ENCODE data around the gene ULBP1. TPM values are rescaled to one million over a fixed set of nuclear protein-coding genes. Genes with fewer than 3 reads are reported as not detected.

ULBP1 gene
- total RNA-seq, 1 experiment from 2014 or later, result 0.81 TPM

DNA sequence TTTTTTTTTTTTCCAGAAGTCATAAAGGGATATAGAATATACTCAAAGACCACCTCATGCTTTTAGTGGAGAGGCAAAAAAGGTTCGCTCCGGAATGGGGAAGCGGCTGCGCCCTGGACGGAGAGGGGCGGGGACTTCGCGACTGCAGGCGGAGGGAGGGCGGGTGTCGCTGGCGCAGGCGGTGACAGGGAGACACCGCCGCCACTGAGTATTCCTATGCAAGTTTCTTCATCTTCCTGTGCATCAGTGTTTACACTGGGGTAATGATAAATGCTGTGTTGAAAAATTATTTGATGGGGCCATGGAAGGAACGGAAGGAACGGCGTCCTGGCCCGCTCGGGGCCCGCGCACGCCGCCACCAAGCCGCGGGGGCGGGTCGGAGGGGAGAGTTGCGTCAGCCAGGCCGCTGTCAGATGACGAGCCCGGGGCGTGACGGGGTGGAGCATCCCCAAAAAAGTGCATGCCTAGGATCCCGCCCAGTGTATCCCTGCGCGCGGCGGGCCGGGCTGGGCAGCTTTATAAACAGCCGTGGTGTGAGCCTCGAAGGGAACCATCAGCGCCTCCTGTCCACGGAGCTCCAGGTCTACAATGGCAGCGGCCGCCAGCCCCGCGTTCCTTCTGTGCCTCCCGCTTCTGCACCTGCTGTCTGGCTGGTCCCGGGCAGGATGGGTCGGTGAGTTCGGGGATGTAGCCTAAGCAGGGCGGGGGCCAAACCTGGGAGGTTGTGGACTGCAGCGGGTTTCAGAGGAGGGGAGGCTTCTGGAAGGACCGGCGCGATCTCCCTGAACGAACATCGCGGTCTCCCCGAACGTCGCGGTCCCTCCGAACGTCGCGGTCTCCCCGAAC lies at the start of gene ULBP1 (continued):
- TF ChIP-seq, protein P1, sequence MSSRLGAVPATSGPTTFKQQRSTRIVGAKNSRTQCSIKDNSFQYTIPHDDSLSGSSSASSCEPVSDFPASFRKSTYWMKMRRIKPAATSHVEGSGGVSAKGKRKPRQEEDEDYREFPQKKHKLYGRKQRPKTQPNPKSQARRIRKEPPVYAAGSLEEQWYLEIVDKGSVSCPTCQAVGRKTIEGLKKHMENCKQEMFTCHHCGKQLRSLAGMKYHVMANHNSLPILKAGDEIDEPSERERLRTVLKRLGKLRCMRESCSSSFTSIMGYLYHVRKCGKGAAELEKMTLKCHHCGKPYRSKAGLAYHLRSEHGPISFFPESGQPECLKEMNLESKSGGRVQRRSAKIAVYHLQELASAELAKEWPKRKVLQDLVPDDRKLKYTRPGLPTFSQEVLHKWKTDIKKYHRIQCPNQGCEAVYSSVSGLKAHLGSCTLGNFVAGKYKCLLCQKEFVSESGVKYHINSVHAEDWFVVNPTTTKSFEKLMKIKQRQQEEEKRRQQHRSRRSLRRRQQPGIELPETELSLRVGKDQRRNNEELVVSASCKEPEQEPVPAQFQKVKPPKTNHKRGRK (CRISPR knock-in tag; IDR thresholded peaks at IDR 0.05; ENCODE audit: borderline replicate concordance), result no peak
- TF ChIP-seq CREB1 (CRISPR knock-in tag; IDR thresholded peaks at IDR 0.05) (no peak), ATF1 (CRISPR knock-in tag; IDR thresholded peaks at IDR 0.05) (no peak), ZNF263 (CRISPR knock-in tag; IDR thresholded peaks at IDR 0.05; ENCODE audit: low read depth) (no peak), ZNF317 (CRISPR knock-in tag; IDR thresholded peaks at IDR 0.05; ENCODE audit: borderline replicate concordance, low read depth) (no peak), TEAD4 (CRISPR knock-in tag; IDR thresholded peaks at IDR 0.05) (no peak), CREM (CRISPR knock-in tag; IDR thresholded peaks at IDR 0.05) (no peak), RORB (CRISPR knock-in tag; IDR thresholded peaks at IDR 0.05) (no peak), ZNF219 (CRISPR knock-in tag; IDR thresholded peaks at IDR 0.05; ENCODE audit: borderline replicate concordance) (no peak)
- TF ChIP-seq, protein P2, sequence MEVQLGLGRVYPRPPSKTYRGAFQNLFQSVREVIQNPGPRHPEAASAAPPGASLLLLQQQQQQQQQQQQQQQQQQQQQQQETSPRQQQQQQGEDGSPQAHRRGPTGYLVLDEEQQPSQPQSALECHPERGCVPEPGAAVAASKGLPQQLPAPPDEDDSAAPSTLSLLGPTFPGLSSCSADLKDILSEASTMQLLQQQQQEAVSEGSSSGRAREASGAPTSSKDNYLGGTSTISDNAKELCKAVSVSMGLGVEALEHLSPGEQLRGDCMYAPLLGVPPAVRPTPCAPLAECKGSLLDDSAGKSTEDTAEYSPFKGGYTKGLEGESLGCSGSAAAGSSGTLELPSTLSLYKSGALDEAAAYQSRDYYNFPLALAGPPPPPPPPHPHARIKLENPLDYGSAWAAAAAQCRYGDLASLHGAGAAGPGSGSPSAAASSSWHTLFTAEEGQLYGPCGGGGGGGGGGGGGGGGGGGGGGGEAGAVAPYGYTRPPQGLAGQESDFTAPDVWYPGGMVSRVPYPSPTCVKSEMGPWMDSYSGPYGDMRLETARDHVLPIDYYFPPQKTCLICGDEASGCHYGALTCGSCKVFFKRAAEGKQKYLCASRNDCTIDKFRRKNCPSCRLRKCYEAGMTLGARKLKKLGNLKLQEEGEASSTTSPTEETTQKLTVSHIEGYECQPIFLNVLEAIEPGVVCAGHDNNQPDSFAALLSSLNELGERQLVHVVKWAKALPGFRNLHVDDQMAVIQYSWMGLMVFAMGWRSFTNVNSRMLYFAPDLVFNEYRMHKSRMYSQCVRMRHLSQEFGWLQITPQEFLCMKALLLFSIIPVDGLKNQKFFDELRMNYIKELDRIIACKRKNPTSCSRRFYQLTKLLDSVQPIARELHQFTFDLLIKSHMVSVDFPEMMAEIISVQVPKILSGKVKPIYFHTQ (CRISPR knock-in tag; IDR thresholded peaks at IDR 0.05), result no peak
- TF ChIP-seq, protein P3, sequence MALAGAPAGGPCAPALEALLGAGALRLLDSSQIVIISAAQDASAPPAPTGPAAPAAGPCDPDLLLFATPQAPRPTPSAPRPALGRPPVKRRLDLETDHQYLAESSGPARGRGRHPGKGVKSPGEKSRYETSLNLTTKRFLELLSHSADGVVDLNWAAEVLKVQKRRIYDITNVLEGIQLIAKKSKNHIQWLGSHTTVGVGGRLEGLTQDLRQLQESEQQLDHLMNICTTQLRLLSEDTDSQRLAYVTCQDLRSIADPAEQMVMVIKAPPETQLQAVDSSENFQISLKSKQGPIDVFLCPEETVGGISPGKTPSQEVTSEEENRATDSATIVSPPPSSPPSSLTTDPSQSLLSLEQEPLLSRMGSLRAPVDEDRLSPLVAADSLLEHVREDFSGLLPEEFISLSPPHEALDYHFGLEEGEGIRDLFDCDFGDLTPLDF (CRISPR knock-in tag; IDR thresholded peaks at IDR 0.05), result no peak
- TF ChIP-seq, protein P4, sequence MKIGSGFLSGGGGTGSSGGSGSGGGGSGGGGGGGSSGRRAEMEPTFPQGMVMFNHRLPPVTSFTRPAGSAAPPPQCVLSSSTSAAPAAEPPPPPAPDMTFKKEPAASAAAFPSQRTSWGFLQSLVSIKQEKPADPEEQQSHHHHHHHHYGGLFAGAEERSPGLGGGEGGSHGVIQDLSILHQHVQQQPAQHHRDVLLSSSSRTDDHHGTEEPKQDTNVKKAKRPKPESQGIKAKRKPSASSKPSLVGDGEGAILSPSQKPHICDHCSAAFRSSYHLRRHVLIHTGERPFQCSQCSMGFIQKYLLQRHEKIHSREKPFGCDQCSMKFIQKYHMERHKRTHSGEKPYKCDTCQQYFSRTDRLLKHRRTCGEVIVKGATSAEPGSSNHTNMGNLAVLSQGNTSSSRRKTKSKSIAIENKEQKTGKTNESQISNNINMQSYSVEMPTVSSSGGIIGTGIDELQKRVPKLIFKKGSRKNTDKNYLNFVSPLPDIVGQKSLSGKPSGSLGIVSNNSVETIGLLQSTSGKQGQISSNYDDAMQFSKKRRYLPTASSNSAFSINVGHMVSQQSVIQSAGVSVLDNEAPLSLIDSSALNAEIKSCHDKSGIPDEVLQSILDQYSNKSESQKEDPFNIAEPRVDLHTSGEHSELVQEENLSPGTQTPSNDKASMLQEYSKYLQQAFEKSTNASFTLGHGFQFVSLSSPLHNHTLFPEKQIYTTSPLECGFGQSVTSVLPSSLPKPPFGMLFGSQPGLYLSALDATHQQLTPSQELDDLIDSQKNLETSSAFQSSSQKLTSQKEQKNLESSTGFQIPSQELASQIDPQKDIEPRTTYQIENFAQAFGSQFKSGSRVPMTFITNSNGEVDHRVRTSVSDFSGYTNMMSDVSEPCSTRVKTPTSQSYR (CRISPR knock-in tag; IDR thresholded peaks at IDR 0.05), result no peak

DNA sequence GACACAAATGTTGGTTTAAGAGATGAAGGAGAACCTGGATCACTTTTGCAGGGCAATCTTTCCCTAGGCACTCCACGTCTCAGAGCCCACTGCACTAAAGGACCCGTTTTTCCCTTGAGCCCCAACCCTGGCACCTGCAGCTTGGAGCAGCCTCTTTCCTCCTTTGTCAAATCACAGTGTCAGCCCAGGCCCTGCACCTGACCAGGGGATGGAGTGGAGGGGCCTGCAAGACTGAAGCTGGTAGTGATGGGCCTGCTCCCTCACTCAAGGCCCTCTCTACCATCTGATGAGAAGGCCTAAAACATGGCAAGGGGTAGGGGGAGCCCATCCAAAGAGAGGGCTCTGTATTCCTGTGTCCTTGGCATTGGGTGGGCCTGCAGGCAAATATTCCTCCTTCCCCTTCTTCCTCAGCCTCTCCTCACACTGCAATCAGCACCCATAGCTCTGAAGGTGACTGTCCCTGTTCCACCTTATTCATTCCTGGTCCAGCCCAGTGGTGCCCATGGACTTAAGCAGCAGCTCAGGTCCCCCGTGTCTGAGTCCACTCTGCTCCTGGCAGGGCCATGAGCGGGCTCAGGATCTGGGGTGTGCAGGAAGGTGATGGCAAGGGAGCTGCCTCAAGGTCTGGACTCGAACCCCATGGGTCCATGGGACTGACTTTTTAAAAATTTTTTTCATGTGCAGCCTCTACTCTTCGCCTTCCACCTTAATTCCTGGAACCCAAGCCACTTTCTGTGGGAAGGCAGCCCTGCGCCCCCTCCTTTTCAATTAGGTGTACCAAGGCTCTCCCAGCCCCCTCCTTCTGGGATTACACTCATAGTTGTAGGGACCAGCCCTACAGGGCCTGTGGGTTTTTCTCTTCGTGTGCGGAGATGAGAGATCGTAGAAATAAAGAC lies 47.5 kb upstream of the ULBP1 start:
- ATAC-seq, result no peak
- Mint-ChIP-seq H3K4me3 (no peak overlapping the region), H3K36me3 (no peaks in the 10 kb centered on the region), H3K9me3 (no peaks in the 10 kb centered on the region), H3K27me3 (ENCODE audit: low read depth) (peaks cover 59% of the 10 kb centered on the region), H3K4me1 (no peaks in the 10 kb centered on the region), H3K27ac (no peak overlapping the region)
- no peak for DNase-seq (ENCODE audit: low spot score)
- POLR2A ChIA-PET, result interaction anchor here (1.3 kb wide), 1 partner anchor 52 kb away, joined by 3 read pairs; the partner anchor contains the start of gene LRP11
- CTCF ChIA-PET, result interaction anchor here (0.9 to 1.5 kb wide), 4 partner anchors 13 to 100 kb away, joined by 3 to 14 read pairs (median 4); no protein-coding TSS in a partner anchor
- TF ChIP-seq, protein P5, sequence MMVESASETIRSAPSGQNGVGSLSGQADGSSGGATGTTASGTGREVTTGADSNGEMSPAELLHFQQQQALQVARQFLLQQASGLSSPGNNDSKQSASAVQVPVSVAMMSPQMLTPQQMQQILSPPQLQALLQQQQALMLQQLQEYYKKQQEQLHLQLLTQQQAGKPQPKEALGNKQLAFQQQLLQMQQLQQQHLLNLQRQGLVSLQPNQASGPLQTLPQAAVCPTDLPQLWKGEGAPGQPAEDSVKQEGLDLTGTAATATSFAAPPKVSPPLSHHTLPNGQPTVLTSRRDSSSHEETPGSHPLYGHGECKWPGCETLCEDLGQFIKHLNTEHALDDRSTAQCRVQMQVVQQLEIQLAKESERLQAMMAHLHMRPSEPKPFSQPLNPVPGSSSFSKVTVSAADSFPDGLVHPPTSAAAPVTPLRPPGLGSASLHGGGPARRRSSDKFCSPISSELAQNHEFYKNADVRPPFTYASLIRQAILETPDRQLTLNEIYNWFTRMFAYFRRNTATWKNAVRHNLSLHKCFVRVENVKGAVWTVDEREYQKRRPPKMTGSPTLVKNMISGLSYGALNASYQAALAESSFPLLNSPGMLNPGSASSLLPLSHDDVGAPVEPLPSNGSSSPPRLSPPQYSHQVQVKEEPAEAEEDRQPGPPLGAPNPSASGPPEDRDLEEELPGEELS (CRISPR knock-in tag; IDR thresholded peaks at IDR 0.05), result no peak
- TF ChIP-seq, protein P6, sequence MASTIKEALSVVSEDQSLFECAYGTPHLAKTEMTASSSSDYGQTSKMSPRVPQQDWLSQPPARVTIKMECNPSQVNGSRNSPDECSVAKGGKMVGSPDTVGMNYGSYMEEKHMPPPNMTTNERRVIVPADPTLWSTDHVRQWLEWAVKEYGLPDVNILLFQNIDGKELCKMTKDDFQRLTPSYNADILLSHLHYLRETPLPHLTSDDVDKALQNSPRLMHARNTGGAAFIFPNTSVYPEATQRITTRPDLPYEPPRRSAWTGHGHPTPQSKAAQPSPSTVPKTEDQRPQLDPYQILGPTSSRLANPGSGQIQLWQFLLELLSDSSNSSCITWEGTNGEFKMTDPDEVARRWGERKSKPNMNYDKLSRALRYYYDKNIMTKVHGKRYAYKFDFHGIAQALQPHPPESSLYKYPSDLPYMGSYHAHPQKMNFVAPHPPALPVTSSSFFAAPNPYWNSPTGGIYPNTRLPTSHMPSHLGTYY (CRISPR knock-in tag; IDR thresholded peaks at IDR 0.05), result no peak
- TF ChIP-seq ZNF671 (CRISPR knock-in tag; IDR thresholded peaks at IDR 0.05), result no peak
- TF ChIP-seq CREB1 (CRISPR knock-in tag; IDR thresholded peaks at IDR 0.05), result no peak
- TF ChIP-seq, protein P7, sequence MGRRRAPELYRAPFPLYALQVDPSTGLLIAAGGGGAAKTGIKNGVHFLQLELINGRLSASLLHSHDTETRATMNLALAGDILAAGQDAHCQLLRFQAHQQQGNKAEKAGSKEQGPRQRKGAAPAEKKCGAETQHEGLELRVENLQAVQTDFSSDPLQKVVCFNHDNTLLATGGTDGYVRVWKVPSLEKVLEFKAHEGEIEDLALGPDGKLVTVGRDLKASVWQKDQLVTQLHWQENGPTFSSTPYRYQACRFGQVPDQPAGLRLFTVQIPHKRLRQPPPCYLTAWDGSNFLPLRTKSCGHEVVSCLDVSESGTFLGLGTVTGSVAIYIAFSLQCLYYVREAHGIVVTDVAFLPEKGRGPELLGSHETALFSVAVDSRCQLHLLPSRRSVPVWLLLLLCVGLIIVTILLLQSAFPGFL (CRISPR knock-in tag; IDR thresholded peaks at IDR 0.05; ENCODE audit: borderline replicate concordance), result no peak
- TF ChIP-seq, protein P8, sequence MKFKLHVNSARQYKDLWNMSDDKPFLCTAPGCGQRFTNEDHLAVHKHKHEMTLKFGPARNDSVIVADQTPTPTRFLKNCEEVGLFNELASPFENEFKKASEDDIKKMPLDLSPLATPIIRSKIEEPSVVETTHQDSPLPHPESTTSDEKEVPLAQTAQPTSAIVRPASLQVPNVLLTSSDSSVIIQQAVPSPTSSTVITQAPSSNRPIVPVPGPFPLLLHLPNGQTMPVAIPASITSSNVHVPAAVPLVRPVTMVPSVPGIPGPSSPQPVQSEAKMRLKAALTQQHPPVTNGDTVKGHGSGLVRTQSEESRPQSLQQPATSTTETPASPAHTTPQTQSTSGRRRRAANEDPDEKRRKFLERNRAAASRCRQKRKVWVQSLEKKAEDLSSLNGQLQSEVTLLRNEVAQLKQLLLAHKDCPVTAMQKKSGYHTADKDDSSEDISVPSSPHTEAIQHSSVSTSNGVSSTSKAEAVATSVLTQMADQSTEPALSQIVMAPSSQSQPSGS (CRISPR knock-in tag; IDR thresholded peaks at IDR 0.05; ENCODE audit: borderline replicate concordance, low read depth), result no peak
- no peak for TF ChIP-seq SP1 (CRISPR knock-in tag; conservative IDR thresholded peaks at IDR 0.05)

All from WTC11 (cell line).